GM23338 (cell line): Measurements from ENCODE around the gene CCDC12. TPM values are rescaled to one million over a fixed set of nuclear protein-coding genes. Genes with fewer than 3 reads are reported as not detected.

Source experiments
- ATAC-seq: fragments of 200-7000 bp; cut with Tn5 transposase; 3 replicates; pipeline ENCODE4 v1.9.1; 2020
- DNase-seq: peaks from one replicate; pipeline ENCODE4 v3.0.0-alpha.2; 2015; ENCODE audit warnings: low spot score
- H2AFZ ChIP-seq: fragments of 200-600 bp; sonication (generic); 2 replicates; pipeline ENCODE4 v1.8.0; 2016; ENCODE audit warnings: antibody characterized with exemption, mild to moderate bottlenecking, moderate library complexity
- H3F3A ChIP-seq: fragments of 200-600 bp; sonication (generic); replicated peaks from 2 replicates; pipeline ENCODE4 v1.8.0; 2017; ENCODE audit warnings: antibody characterized with exemption, mixed run types, low read depth
- H3K27ac ChIP-seq: fragments of 200-600 bp; sonication (generic); 2 replicates; pipeline ENCODE4 v1.6.1; 2016; ENCODE audit warnings: low read depth
- H3K27me3 ChIP-seq: fragments of 200-600 bp; sonication (generic); 2 replicates; pipeline ENCODE4 v1.8.0; 2016; ENCODE audit warnings: mild to moderate bottlenecking, mixed run types, moderate library complexity; ENCODE audit not compliant: insufficient read depth
- H3K36me3 ChIP-seq: fragments of 200-600 bp; sonication (generic); 2 replicates; pipeline ENCODE4 v1.8.0; 2016; ENCODE audit warnings: mild to moderate bottlenecking; ENCODE audit not compliant: insufficient read depth
- H3K4me1 ChIP-seq: fragments of 200-600 bp; sonication (generic); 2 replicates; pipeline ENCODE4 v1.8.0; 2016; ENCODE audit warnings: mild to moderate bottlenecking, moderate library complexity; ENCODE audit not compliant: insufficient read depth
- H3K4me2 ChIP-seq: fragments of 200-600 bp; sonication (generic); 2 replicates; pipeline ENCODE4 v1.7.1; 2017; ENCODE audit warnings: mixed run types
- H3K4me3 ChIP-seq: fragments of 200-600 bp; sonication (generic); 2 replicates; pipeline ENCODE4 v1.6.1; 2016; ENCODE audit warnings: mixed run types
- H3K79me2 ChIP-seq: fragments of 200-600 bp; sonication (generic); replicated peaks from 2 replicates; pipeline ENCODE4 v1.8.0; 2017; ENCODE audit warnings: mild to moderate bottlenecking; ENCODE audit not compliant: insufficient read depth
- H3K9me2 ChIP-seq: fragments of 200-600 bp; sonication (generic); 2 replicates; pipeline ENCODE4 v1.8.0; 2017; ENCODE audit not compliant: insufficient read depth
- H4K20me1 ChIP-seq: fragments of 200-600 bp; sonication (generic); replicated peaks from 2 replicates; pipeline ENCODE4 v1.8.0; 2017; ENCODE audit warnings: mild to moderate bottlenecking; ENCODE audit not compliant: insufficient read depth
- H3K27ac Mint-ChIP-seq: 2 replicates; pipeline ENCODE4 v1.8.0; 2020; ENCODE audit warnings: inconsistent platforms, mild to moderate bottlenecking, moderate library complexity, mixed read lengths
- H3K27me3 Mint-ChIP-seq: 3 replicates; pipeline ENCODE4 v1.8.0; 2022; ENCODE audit warnings: low read depth, mild to moderate bottlenecking, moderate library complexity, mixed read lengths, inconsistent platforms; ENCODE audit not compliant: insufficient read depth, poor library complexity
- H3K36me3 Mint-ChIP-seq: 3 replicates; pipeline ENCODE4 v1.8.0; 2021; ENCODE audit warnings: low read depth, mild to moderate bottlenecking, inconsistent platforms, moderate library complexity, mixed read lengths
- H3K4me1 Mint-ChIP-seq: 3 replicates; pipeline ENCODE4 v1.8.0; 2020; ENCODE audit warnings: mild to moderate bottlenecking, inconsistent platforms, mixed read lengths
- H3K4me3 Mint-ChIP-seq: 3 replicates; pipeline ENCODE4 v1.8.0; 2021; ENCODE audit warnings: moderate library complexity, mild to moderate bottlenecking, inconsistent platforms, mixed read lengths
- H3K9me3 Mint-ChIP-seq: 3 replicates; pipeline ENCODE4 v1.8.0; 2020; ENCODE audit warnings: moderate library complexity, mild to moderate bottlenecking, inconsistent platforms, mixed read lengths
- CREB1 ChIP-seq: fragments of 250-450 bp; sonication (Bioruptor Pico); IDR thresholded peaks from 2 replicates; pipeline ENCODE4 v1.5.0; 2020; ENCODE audit warnings: low read depth, mild to moderate bottlenecking, moderate library complexity
- CTCF ChIP-seq, 2 experiments: fragments of 200-600 bp in 1 of 2; sonication (generic) in 1 of 2; conservative IDR thresholded peaks; 2 replicates each; pipeline versions ENCODE4 v1.5.1 to v1.6.1; 2016 to 2017; ENCODE audit warnings: antibody characterized with exemption in 2 of 2, low read depth in 2 of 2, mild to moderate bottlenecking in 2 of 2, moderate library complexity in 1 of 2
- ETS1 ChIP-seq: IDR thresholded peaks from 2 replicates; pipeline ENCODE4 v1.6.1; 2016; ENCODE audit warnings: antibody characterized with exemption
- EZH2 ChIP-seq: fragments of 200-600 bp; sonication (generic); IDR thresholded peaks from one replicate; pipeline ENCODE4 v1.8.0; 2017; ENCODE audit warnings: antibody characterized with exemption, mild to moderate bottlenecking, low read depth; ENCODE audit not compliant: unreplicated experiment
- EZH2phosphoT487 ChIP-seq: fragments of 200-600 bp; sonication (generic); IDR thresholded peaks from one replicate; pipeline ENCODE4 v1.8.1; 2018; ENCODE audit warnings: antibody characterized with exemption; ENCODE audit not compliant: unreplicated experiment
- JUNB ChIP-seq: IDR thresholded peaks from one replicate; pipeline ENCODE4 v1.6.1; 2016; ENCODE audit warnings: antibody characterized with exemption; ENCODE audit not compliant: unreplicated experiment
- NANOG ChIP-seq: IDR thresholded peaks from 2 replicates; pipeline ENCODE4 v1.6.1; 2016; ENCODE audit warnings: antibody characterized with exemption, borderline replicate concordance
- POLR2AphosphoS5 ChIP-seq: IDR thresholded peaks from 2 replicates; pipeline ENCODE4 v1.6.1; 2016; ENCODE audit warnings: antibody characterized with exemption, low read depth
- REST ChIP-seq: IDR thresholded peaks from one replicate; pipeline ENCODE4 v1.6.1; 2018; ENCODE audit warnings: antibody characterized with exemption; ENCODE audit not compliant: unreplicated experiment
- STAT1 ChIP-seq: IDR thresholded peaks from one replicate; pipeline ENCODE4 v1.6.1; 2016; ENCODE audit warnings: antibody characterized with exemption; ENCODE audit not compliant: unreplicated experiment
- ZNF114 ChIP-seq: fragments of 250-450 bp; sonication (Bioruptor Pico); IDR thresholded peaks from 2 replicates; pipeline ENCODE4 v1.5.0; 2020; ENCODE audit warnings: mild to moderate bottlenecking, moderate library complexity
- ZNF331 ChIP-seq: fragments of 250-450 bp; sonication (Bioruptor Pico); IDR thresholded peaks from 2 replicates; pipeline ENCODE4 v1.5.0; 2020; ENCODE audit warnings: low read depth, mild to moderate bottlenecking, moderate library complexity
- ZNF462 ChIP-seq: fragments of 250-450 bp; sonication (Bioruptor Pico); IDR thresholded peaks from 2 replicates; pipeline ENCODE4 v1.5.0; 2020; ENCODE audit warnings: mild to moderate bottlenecking, moderate library complexity
- polyA plus RNA-seq: library from polyadenylated mRNA; unstranded; fragments of >200 nt; fragmentation: Nextera tagmentation; extraction: Ambion mirVana; gene quantifications from 2 replicates; pipeline ENCODE4 v1.2.1, GENCODE V29; 2016
- total RNA-seq: library from RNA; depleted of rRNA; stranded (reverse); fragments of >200 nt; shearing (Covaris generic); gene quantifications from 2 replicates; pipeline ENCODE4 v1.2.3, GENCODE V29; 2014

Gene CCDC12
- total and polyA plus RNA-seq, 2 experiments from 2014 or later = 42.9 to 133 TPM

GRCh38 chr3:47000922-47001730 lies 24.6 kb upstream of the CCDC12 start:
- Histone ChIP-seq H3K4me2 (no peak overlapping the region), H3K4me1 (no peaks in the 10 kb centered on the region), H3K27me3 (no peaks in the 10 kb centered on the region), H3K4me3 (no peak overlapping the region), H3K79me2 (no peaks in the 10 kb centered on the region), H3K9me2 (no peaks in the 10 kb centered on the region), H2AFZ (no peak overlapping the region), H3K36me3 (no peaks in the 10 kb centered on the region; the same call in 1 of the 2 replicates), H3K27ac (no peak overlapping the region), H3F3A (no peaks in the 10 kb centered on the region), H4K20me1 (no peaks in the 10 kb centered on the region; the same call in 1 of the 2 replicates)
- Mint-ChIP-seq H3K36me3 (peaks cover 21% of the 10 kb centered on the region), H3K4me1 (peaks cover 2% of the 10 kb centered on the region; the same call in 2 of the 3 replicates), H3K9me3 (no peaks in the 10 kb centered on the region), H3K27ac (no peak overlapping the region), H3K27me3 (peaks cover 20% of the 10 kb centered on the region), H3K4me3 (no peak overlapping the region)
- TF ChIP-seq STAT1 (no peak), ETS1 (no peak), CTCF (conservative IDR thresholded peaks at IDR 0.05; ENCODE audit: low read depth in 2 of 2) (no peak), EZH2 (no peak), JUNB (no peak), NANOG (no peak), POLR2AphosphoS5 (no peak), ZNF462 (CRISPR knock-in tag) (no peak), ZNF114 (CRISPR knock-in tag) (no peak), ZNF331 (CRISPR knock-in tag) (no peak), EZH2phosphoT487 (no peak), REST (no peak), CREB1 (CRISPR knock-in tag) (no peak)
- no peak for ATAC-seq
- DNase-seq = no peak
